ENCODE measurements around the gene DDAH1.

The DDAH1 gene

DNA sequence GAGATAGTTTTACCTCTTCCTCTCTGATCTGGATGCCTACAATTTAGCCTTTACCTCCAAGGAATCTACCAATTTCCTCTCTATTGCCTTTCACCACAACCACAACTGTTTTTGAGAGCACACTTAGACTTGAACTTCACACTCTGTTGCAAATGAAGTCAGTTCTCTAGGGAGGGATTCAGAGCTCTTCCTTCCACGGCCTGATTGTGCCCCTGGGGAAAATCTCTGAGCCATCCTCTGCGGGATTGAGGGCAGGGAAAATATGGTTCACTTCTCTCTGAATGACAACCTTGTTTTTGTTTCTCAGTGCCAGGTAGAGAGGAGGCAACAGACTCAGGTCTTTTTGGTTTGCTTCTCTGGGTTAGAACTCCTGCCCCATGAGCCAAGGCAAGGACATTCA lies 153.1 kb downstream of the DDAH1 start:
- DNase-seq (ENCODE audit: low read depth in 4 of 4, low spot score in 1 of 4) = no peak

DNA sequence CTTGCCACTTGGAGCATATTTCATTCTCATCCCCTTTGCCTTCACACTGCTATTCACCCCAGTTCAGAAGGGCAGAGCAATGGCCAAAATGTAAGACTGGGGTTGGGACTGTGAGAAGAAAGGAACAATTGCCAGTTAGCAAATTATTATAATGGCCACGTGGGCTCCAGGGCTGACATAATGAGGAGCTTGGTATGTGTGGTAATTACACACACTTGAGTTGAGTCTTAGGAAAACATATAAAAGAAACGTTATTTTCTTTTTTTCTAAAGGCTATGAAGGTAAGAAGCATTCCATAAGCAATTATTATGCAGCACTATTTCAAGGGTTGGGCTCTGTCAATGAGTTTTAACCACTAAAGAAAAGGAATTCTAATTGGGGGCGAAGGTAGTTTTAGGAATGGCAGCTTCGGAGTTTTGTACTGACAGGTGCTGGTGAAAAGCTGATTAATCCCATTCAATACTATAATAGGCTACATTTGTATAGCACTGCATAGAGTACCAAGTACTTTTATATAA lies 156.1 kb downstream of the DDAH1 start:
- no peak for DNase-seq (ENCODE audit: low read depth in 4 of 4, low spot score in 1 of 4)

DNA sequence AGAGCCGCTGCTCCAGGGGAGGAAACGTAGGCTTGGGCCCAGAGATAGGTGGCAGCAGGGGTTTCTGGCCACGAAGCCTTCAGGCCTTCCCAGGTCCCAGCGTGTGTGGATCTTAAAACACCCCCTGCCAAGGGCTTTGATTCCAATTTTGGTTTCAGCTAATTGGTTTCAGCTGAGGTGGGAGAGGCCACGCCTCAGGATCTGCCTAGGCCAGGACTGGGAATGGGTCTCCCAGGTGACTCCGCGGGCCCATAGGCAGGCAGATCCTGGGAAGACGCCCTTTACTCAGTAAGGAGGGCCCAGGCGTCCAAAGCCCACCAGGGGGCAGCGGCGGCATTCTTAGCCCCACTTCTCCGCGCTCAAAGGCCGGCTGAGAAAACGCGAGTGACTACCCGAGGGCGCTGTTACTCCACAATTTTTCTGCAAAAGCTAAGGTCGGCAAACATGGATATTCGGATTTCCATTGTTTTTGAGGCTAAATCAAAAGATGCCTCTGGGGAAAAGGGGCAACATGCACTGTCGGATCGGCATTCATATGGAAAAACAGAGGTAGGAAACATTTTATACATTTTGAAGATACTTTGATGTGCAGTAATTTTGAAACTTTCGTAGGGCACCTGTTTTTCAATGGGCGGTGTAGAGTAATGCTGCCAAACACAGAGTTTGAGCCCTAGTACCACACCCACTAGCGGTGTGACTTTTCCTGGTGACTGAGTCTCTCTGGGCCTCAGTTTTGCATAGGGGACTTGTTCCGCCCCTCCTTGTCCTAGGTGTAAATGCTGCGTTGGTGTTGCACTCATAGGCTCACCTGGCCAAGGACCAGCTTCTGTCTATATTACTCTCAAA lies 156.7 kb downstream of the DDAH1 start:
- DNase-seq (ENCODE audit: low read depth in 4 of 4, low spot score in 1 of 4) = peak in 3 of 4 experiments; percentile 27 to 51 (median 44)

DNA sequence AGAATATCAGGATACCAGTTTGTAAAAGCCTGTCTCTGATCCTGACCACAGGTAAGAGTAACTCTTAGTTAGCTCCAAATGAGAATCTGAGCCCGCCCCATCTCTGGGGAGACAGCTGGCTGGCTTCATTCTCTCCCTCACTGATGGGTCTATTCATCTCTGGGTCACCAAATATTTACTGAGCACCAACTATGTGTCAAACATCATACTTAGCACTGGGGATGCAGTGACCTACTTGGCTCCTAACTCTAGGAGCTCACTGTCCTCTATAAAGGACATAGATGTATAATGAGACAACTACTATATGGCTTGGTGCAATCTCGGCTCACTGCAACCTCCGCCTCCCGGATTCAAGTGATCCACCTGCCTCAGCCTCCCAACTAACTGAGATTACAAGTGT lies 158.7 kb downstream of the DDAH1 start:
- no peak for DNase-seq (ENCODE audit: low read depth in 4 of 4, low spot score in 1 of 4)

DNA sequence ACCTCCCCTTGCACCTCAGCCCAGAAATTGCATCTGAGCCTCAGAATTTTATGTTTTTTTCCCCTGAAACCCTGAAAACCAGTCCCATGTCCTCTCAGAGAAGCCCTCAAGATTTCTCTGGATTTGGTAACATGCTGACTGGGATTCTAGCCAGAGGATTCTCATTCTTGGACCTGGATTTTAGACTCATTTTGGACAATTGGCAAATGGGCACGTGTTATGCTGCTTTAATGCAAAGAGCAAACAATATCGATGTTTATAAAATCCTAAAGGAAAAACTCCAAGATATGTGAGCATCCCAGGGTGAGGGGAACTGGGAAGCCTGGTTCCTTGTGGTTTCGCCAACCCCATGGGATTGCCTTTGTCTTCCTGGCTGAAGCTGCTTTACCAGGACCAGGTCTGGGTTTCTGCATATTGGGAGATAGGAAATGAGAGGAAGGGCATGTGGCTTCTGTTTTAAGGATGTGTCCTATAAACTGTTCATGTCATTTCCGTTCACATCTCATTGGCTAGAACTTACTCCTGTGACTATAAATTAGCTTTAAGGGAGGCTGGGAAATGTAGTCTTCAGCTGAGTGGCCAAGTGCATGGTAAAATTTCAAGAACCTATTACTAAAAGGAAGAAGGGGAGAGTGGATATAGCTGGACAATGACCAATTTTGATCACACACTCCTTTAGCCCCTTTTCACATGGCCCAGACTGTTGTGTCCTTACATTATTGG lies 161.4 kb downstream of the DDAH1 start:
- DNase-seq (ENCODE audit: low read depth in 4 of 4, low spot score in 1 of 4) = no peak

DNA sequence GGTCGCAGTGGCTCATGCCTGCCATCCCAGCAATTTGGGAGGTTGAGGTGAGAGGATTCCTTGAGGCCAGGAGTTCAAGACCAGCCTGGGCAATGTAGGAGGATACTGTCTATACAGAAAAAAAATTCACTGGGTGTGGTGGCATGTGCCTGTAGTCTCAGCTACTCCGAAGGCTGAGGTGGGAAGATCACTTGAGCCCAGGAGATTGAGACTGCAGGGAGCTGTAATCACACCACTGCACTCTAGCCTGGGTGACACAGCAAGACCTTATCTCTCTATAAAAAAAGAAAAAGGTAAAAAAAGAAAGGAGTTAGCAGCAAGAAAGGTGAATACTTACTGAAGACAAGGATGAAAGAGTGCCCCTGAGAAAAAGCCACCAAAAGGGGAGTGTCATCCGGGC lies 164.8 kb downstream of the DDAH1 start:
- DNase-seq (ENCODE audit: low read depth in 4 of 4, low spot score in 1 of 4) = no peak

DNA sequence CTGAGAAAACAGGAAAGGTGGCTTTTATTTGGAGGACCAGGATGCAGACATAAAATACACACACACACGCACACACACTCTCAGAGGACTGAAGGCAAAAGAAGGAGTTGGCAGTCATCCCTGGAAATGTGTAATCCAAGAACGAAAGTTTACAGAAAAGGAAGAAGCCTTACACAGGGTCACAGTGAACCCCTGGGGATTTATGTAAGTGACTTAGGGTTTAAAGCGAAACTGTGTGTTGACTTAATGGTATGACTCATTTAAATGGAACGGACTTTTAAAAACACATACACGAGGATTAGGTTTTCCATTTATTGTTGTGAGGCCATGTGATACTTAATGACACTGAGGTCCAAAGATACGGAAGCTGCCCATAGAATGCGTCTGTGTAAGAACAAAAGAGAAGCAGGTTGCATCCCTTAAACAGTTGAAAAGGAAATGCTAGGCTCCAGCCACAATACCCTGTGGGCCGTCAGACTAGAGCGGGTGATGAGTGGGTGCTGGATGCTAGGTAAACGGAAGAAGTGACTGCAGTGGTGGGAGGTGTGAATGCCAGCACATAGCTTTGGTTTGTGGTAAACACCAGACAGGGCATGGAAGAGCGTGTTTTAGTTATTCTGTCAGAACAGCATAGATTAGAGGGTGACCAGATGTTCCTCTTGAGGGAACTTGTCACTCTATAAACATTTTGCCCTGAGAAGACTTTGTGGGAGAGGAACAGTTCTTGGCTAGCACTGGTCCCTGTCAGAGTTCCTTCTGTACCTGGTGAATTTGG lies 166.9 kb downstream of the DDAH1 start:
- DNase-seq (ENCODE audit: low read depth in 4 of 4, low spot score in 1 of 4) = peak in 3 of 4 experiments; percentile 36 to 58 (median 57)

DNA sequence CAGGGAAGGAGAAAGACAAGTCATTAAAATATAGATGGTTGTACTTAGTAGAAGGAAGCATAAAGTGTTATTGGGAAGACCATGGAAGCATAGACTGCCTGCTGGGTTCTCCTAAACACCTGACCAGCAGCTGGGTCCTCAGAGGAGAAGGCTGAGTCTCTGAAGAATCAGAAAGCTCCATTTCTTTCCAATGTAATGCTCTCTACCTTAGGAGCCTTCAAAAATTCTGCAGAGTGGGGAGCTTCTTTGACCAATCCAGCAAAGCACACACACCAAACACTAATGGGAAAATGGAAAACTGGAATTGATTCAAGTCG lies 167.5 kb downstream of the DDAH1 start:
- DNase-seq (ENCODE audit: low read depth in 4 of 4, low spot score in 1 of 4) = no peak

DNA sequence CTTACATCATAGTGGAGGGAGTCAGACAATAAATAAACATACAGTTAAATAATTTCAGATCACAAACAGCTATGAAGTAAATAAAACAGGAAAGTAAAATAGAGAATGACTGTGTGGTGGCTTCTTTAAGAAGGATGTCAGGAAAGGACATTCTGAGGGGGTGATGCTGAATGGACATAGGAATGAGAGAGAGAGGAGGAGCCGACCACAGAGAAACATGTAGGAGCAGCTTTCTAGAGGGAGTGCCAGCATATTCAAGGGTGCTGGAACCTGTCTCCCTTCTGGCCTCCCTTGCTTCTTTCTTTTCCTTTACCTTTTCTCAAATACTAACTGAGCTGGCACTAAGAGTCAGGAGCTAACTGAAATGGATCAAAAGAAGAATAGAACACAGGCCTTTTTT lies 168.0 kb downstream of the DDAH1 start:
- DNase-seq (ENCODE audit: low read depth in 4 of 4, low spot score in 1 of 4) = no peak

DNA sequence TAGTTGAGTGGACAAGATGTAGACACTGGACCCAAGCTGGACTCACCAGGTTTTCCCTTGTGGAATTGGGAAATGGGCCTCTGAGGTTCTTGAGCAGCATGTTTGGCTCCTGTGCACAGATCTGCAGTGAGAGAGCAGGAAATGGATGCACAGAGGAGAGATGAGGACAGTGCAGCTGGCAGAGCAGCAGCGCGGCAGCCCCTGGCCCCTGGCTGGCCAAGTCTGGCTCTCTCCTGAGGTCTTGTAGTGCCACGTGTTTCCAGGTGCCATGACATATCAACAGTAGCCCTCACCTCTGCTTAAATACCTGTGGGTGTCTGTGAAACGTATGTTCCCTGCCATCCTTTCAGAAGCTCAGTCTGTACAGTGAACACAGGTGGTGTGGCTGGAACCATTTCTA lies 169.3 kb downstream of the DDAH1 start:
- no peak for DNase-seq (ENCODE audit: low read depth in 4 of 4, low spot score in 1 of 4)

DNA sequence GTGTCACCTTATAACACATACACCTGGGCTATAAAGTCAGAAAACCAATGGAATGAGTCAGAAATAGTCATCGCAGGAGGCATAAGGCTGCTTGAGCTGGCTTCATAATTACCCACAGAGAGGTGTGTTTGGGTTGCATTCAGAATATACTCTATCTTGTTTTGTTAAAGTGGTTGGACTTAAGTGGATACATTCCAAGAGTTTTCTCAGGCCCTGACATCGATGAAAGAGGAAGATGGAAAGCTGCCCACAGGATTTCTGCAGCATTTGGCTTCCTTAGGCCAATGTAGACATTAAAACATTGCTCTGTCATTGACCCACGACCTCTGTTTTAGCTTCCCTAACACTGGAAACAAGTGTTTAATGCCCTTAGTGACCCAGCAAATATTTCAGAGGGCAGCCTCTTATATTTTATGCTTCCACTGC lies 169.9 kb downstream of the DDAH1 start:
- no peak for DNase-seq (ENCODE audit: low read depth in 4 of 4, low spot score in 1 of 4)

DNA sequence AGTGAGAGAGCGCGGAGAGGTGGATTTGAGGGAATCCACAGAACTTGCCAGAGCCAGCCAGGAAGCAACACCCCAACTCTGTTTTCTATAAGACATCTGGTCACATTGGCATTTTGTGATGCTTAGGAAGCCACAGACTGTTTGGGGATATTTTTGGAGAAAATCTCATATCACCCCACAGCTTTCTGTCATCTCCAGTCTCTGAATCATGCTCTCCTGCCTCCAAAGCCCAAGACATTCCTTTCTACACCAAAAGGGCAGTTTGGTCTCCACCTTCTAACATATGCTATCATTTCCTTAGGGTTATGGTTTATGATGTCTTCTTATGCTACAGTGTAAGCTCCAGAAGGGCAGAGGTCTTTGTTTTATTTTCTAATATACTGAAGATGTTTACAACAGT lies 174.1 kb downstream of the DDAH1 start:
- DNase-seq (ENCODE audit: low read depth in 4 of 4, low spot score in 1 of 4) = no peak

DNA sequence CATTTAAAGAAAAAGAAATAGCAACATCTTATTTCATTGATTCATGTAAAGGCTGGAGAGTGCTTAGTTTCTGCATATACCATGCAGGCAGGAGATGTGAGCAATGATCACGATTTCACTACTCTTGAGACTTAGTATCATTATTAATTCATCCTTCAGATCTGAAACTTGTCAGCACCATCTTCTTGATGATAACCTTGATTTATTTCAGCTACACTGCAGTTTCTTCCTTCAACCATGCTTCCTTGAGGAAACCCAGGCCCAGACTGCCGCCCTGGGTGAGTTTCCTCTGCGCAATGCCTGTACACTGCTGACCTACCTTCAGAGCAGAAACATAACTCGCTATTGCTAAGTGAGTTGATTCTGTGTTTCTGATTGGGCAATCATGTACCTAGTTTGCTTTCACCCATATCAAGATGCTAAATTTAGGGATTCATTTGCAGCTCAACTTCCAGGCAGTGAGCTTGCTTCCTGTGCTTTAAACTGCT lies 175.1 kb downstream of the DDAH1 start:
- DNase-seq (ENCODE audit: low read depth in 4 of 4, low spot score in 1 of 4) = no peak

DNA sequence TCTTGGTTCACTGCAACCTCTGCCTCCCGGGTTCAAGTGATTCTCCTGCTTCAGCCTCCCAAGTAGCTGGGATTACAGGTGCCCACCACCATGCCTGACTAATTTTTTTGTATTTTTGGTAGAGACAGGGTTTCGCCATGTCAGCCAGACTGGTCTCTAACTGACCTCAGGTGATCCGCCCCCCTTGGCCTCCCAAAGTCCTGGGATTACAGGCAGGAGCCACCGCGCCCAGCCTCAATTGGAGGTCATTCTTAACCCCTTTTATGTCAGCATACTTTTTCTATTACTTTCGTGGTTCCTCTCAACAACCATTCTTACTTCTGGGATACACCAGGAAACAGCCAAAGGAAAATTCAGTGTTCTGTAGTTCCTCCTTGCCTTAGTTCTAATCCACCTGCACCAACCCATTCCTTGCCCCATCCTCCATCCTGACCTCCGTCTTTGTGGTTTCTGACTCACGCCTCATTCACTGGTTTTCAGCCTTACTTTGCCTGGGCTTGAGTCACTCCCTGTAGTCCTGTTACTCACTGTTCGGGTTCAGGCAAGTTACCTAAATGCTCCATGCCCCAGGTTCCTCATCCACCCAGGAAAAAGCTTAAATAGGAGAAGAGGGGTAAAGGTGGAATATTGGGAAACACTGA lies 175.6 kb downstream of the DDAH1 start:
- DNase-seq (ENCODE audit: low read depth in 4 of 4, low spot score in 1 of 4) = no peak

DNA sequence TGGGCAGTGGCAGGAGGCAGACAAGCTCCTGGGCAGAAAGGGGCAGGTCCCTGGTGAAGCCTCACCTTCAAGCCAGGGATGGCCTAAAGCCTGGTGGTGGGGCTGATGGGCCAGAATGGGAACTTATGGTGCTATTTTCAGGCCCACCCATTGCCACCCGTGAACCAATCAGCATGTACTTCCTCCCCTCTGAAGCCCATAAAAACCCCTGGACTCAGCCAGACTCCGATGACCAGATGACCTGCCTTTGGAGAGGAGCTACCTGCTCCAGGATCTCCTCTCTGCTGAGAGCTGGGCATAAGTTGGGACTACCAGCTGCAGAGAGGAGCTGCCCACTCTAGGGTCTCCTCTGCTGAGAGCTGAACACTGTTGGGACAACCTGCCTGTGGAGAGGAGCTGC lies 180.8 kb downstream of the DDAH1 start:
- DNase-seq (ENCODE audit: low read depth in 4 of 4, low spot score in 1 of 4) = no peak

DNA sequence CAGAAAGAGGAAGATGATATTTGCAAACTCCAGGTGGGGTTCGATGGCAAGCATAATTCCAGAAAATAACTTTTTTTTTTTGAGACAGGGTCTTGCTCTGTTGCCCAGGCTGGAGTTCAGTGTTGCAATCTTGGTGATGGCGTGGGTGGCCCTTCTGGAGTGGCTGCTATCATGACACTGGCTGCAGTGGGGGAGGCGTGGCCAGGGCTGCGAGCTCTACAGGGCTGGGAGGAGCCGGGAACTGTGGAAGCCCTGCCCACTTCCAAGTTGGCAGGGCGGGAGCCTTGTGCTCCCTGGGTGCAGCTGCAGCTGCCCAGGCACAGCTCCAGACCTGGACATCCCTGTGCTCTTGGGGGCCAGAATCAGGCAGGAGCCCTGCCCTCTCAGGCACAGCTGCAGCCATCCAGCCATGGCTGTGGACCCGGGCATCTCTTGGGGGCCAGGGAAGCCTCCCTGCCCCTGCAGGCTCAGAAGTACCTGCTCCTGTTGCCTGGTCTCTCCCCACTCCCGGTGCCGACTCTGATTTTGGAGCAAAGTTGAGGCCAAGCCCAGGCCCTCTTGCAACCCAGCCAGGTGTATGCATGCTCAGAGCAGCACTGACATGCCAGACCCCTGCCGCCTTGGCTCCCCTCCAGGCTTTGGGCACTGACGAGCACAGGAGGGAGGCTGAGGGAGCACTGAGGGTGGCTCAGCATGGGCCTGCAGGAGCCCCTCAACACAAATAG lies 181.3 kb downstream of the DDAH1 start:
- DNase-seq (ENCODE audit: low read depth in 4 of 4, low spot score in 1 of 4) = no peak

DNA sequence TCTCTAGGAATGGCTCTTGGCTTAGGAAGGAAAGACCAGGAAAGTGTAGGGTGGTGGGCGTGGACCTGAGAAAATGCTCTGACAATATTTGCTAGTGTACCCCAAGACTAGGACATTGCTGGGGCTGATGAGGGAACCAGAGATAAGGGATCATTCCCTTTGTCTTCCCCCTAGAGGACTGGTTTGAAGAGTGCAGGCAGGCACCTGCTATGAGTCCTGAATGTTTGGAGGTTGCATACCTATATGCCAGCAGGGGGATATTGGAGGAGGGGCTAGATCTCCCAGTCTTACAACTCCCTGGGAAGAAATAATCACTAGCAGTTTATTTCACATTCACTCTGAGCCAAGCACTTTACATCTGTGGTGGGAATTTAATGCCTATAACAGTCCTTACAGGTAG lies 182.5 kb downstream of the DDAH1 start:
- DNase-seq (ENCODE audit: low read depth in 4 of 4, low spot score in 1 of 4) = no peak

DNA sequence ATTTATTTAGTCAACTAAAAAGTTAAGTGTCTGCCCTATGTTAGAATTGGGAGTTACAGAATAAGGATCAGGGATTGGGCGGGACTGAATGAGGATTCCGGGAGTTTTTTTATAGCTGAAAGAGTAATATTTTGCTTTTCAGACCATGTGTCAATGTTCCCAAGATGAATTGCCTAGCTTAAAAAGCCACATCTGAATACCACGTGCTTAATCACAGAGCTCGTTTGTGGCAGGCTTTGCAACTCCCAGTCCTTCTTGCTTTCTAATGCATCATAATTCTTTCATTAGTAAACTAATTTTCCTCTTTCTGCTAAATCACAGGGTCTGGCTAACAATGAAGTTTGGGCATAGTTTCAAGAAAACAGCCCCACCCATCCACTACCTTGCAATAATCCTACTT lies 184.3 kb downstream of the DDAH1 start:
- DNase-seq (ENCODE audit: low read depth in 4 of 4, low spot score in 1 of 4) = no peak

DNA sequence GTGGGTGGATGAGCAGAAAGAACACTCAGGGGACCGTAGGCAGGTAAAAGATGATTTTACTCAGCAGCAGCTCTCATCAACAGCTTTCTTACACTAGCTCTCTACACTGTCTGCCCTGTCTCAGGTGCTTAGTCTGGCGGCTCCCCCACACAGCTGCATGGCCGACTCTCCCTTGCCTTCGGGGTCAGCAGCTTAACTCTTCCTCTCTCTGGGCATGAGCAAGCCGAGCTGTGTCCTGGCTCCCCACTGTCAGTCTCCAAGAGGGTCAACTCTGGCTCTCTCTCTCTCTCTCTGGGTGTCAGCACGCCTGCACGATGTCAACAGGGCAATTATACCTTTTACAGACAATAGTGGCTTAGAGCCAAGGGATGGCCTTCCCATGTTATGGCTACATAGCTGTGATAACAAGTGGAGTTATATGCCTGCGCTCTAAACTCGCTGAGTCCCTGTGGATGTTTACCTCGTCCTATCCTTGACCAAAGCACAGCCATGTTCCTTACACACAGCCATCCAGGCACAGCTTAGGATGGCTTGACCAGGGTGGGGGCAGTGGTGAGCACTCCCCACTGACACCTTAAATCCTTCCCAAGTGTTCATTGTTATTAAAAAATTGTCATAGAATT lies 185.4 kb downstream of the DDAH1 start:
- DNase-seq (ENCODE audit: low read depth in 4 of 4, low spot score in 1 of 4) = no peak

DNA sequence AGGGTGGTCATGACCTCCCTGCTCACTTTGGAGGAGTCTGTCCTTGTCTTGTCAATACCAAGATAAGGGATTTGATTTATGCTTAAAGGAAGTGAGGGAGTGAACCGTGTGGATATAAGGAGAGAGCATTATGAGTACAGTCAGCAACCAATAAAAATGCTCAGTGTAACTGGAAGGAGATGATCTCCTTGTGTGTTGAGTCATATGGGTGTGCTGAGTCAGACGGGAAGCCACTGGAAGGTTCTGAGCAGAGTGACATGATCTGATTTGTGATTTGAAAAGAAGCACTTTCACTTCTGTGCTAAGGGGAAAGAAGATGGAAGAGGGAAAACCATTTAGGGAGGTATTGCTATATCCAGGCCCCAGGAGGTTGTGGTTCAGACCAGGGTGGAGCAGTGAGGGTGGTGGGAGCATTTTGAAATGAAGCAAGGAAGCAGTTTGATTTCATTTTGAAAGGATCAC lies 186.1 kb downstream of the DDAH1 start:
- DNase-seq (ENCODE audit: low read depth in 4 of 4, low spot score in 1 of 4) = peak in 1 of 4 experiments; percentile 25

All from stimulated activated CD4-positive, alpha-beta T cell treated with anti-CD3 and anti-CD28 coated beads, Interleukin-1b, Interleukin-23, amount 100 ng/mL, for 24 hours (primary cell).